IPS-11a (cell line): ENCODE measurements around the gene PRMT9.

ENCODE experiments used
- H3K4me3 ChIP-seq: one replicate; pipeline ENCODE4 v1.5.1; 2013; ENCODE audit warnings: low read depth, low read length, control low read depth

The PRMT9 gene

DNA sequence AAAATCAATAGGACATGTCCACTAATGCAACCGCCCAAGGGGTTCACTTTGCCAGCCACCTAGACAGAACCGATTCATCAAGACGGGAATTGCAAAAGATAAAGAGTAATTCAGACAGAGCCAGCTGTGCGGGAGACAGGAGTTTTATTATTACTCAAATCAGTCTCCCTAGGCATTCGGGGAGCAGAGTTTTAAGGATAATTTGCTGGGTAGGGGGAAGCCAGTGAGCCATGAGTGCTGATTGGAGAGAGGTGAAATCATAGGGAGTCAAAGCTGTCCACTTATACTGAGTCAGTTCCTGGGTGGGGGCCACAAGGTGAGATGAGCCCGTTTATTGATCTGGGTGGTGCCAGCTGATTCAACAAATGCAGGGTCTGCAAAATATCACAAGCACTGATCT is 58.2 kb downstream of the PRMT9 start:
- no peak overlapping the region for H3K4me3 ChIP-seq

GRCh38 chr4:147620315-147620714 is 63.6 kb downstream of the PRMT9 start:
- no peak overlapping the region for H3K4me3 ChIP-seq

DNA sequence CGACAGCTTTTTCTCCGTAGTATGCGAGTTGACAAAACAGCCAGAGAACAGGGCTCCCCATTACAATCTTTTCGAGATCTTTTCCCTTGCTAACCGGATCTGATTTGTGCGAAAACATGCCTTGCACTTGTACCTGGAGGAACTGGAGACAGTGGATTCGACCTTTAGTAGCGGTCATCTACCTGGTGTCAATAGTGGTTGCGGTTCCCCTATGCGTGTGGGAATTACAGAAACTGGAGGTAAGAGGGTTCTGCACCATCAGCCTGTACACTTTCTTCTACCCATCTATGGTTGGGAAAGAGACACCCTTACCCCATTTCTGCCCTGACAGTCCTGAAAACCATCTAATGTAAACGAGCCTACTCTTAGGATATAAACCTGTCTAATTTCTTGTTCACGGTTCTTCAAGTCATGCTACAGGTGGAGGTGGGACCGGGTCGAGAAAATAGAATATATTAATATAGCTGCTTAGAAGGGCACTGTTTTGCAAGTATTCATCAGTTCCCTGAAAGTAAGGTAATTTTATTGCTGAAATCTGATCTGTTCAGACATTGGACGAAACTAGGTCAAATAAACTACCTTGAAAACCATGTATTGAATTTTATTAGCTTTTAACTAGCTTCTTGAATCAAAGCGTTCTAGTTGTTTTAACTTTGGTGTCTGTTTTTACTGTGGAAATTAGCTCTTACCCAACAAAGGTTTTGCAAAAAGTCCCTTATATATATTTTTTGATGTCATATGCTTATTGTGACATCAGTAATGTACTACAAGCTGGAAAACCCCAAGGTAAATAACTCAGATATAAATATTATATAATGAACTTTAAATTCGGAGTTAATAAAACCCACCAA is 65.9 kb downstream of the PRMT9 start:
- peak overlapping the region; percentile 90 for H3K4me3 ChIP-seq

GRCh38 chr4:147617173-147617840 is 66.7 kb downstream of the PRMT9 start, which contains the start of gene TMEM184C:
TSS of gene TMEM184C (plus strand) at chr4:147617397. CDS start at chr4:147617957, 560 bp downstream.
- peak within 1 kb of the TSS; percentile 90 for H3K4me3 ChIP-seq

DNA sequence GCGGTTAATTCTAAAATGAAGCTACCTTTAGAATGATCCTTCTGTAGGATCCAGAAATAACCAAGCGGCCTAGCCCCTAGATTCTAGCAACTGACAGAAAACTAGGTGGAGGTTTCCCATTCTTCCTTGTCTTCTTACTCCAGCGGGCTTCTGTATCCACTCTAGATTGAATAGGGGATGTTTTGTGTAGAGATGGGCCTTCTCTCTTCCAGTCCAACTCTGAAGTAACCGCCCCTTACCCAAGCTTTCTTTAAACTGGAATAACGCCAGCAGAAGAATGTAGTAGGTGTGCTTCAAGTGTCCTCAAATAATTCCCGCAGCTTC is 67.2 kb downstream of the PRMT9 start:
- peak overlapping the region; percentile 90 for H3K4me3 ChIP-seq

DNA sequence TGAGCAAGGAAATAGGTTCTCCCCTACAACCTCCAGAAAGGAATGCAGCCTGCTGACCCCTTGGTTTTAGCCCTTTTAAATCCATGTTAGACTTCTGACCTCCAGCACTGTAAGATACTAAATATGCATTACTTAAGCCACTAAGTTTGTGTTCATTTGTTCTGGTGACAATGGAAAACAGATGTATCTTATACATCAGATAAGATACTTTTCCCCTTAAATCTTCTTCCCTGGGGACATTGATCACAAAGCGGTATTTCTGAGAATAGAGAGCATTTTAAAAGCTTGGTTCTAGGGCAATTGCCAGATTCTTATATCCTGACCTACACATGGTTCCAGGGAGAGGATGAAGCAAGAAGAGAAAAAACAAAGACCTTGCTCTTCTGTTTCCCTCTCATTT is 73.3 kb downstream of the PRMT9 start:
- no peak overlapping the region for H3K4me3 ChIP-seq

DNA sequence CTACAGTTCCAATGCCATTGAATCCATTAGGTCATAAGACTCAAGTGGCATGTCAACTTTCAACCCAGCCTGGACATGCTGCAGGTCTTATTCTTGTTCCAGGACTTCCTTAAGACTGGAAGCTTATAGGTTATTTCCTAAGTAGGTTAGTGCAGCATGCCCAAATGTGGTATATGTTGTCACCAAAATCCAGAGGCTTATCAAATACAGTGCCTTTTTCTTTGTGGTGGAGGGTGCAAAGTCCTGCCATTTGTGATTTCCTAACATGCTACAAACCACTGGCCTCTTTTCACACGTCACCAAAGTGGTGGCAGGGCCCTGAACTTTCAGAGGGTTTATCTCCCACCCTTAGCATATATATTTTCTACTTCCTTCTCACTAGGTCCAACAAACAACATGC is 76.5 kb downstream of the PRMT9 start:
- no peak overlapping the region for H3K4me3 ChIP-seq

- no peak overlapping the region for H3K4me3 ChIP-seq
These were observed 78.5 kb downstream of the PRMT9 start for GRCh38 chr4:147605499-147605898.

GRCh38 chr4:147599769-147600168 is 84.2 kb downstream of the PRMT9 start:
- no peak overlapping the region for H3K4me3 ChIP-seq

DNA sequence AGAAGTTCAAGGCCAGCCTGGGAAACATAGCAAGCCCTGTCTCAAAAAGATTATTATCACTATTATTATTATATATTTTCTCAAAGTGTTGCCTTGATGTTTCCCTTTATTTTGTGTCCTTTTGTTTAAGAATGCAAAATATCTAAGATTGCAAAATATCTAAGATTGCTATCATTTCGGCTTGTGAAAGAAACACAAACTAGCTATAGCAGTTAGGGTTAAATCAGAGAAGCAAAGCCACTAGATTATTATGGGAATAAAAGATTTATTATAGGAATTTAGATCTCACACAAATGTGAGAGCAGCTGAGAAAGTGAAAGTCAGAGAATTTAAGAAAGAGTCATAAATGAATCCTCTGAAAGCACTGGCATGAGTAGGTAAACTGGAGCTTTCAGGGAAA is 84.8 kb downstream of the PRMT9 start:
- H3K4me3 ChIP-seq, result no peak overlapping the region

DNA sequence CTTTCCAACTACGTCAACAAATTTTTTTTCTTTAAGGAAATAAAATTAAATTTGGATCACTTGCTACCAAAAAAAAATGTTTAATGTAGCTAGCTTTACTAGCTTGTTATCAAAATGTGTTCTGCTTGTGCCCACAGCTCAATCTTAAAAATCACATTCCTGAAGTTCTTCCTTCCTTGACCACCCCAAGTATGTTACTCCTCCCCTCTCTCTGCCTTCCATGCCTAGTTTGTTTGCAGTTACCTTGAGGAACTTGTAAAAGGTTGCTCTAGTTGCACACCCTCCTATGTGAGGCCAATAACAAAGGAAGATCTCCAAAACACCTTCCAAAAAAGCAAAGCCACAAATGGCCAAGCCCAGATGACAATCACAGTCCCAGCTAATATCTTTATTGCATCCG is 86.4 kb downstream of the PRMT9 start:
- no peak overlapping the region for H3K4me3 ChIP-seq

- no peak overlapping the region for H3K4me3 ChIP-seq
These were observed 87.0 kb downstream of the PRMT9 start for GRCh38 chr4:147596981-147597380.

DNA sequence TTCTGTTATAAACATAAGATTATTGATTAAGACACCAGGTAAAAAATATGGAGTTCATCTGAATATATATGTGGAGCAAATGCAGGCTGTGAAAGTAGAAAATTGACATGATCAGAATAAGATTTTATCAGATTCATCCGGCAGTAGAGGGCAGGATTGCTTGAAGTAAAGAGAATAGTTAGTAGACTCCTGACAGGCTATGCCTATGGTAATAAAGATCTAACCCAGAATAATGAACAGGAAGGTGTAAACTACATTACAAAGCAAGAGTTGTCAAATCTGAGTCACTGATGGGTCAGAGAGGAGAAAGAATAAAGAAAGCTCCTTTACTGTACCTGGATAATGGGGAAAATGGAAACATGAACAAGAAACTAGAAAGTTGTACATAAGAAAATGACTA is 87.6 kb downstream of the PRMT9 start:
- no peak overlapping the region for H3K4me3 ChIP-seq

DNA sequence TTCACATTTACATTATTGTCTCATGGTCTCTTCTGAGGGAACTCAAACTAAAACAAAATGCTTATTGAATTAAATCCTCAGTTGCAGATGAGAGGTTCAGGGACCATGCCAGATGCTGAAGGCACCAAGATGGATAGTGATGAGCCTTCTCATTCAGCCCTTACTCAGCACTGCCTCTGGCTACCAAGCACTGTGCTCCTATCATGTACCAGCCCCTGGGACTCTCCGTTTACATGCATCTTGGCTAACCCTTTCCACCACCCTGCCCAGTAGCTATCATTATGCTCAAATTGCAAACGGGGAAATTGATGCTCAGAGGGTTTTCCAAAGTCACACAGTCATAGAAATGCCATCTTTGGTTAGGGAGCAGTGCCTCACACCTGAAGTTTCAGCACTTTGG is 89.4 kb downstream of the PRMT9 start:
- no peak overlapping the region for H3K4me3 ChIP-seq

- H3K4me3 ChIP-seq, result no peak overlapping the region
These were observed 89.9 kb downstream of the PRMT9 start for GRCh38 chr4:147594107-147594506.

GRCh38 chr4:147591106-147591505 is 92.9 kb downstream of the PRMT9 start:
- H3K4me3 ChIP-seq, result no peak overlapping the region

DNA sequence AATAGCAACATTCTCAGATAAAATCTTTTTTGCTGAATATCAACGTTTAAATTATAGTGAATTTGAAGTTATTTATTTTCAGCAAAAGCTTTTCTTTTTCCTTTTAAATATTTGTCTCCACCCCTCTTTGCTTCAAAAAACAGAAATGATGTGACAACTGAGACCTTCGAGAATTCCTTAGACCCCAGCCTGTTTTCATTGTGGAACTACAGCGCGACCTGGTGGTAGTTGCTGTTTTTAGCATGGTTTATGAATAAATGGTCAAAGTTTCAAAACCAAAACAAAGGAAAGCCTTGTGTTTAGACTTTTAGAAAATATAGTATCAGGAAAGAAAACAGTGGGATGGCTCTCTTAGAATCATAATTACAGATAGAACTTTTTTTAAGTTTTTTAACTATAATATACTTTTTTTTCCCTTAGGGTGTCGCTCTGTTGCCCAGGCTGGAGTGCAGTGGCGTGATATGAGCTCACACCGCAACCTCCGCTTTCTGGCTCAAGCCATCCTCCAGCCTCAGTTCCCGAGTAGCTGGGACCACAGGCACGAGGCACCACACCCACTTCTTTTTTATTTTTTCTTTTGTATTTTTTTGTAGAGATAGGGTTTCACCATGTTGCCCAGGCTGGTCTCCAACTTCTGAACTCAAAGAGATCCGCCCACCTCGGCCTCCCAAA is 93.6 kb downstream of the PRMT9 start:
- no peak overlapping the region for H3K4me3 ChIP-seq

DNA sequence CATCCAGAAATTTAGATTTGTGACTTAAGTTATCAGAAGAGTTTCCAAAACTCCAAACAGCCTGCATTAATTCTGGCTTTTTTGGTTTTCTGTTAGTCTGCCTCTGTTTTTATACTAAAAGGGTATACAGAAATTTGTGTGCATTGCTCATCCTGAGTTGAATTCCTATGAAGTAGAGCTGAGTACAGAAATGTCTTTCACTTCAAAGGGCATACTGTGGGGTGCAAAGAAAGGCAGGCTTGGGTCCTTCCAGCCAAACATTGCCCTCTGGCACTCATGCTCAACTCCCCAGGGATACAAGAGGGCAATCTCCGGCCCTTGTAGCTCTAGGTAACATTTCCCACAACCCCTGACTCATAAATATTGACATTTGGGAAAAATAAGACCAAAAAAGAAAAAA is 94.4 kb downstream of the PRMT9 start:
- no peak overlapping the region for H3K4me3 ChIP-seq
